Karpas-422 (cell line): Measurements from ENCODE around the gene TP73. TPM values are rescaled to one million over a fixed set of nuclear protein-coding genes. Genes with fewer than 3 reads are reported as not detected.

Experiments
- DNase-seq: peaks from one replicate; pipeline ENCODE4 v3.0.0-alpha.2; 2015
- H2AFZ ChIP-seq: fragments of 200-600 bp; sonication (generic); 2 replicates; pipeline ENCODE4 v1.6.1; 2014; ENCODE audit warnings: antibody characterized with exemption, low read length, mixed read lengths
- H3K27ac ChIP-seq: fragments of 200-600 bp; sonication (generic); 2 replicates; pipeline ENCODE4 v1.5.1; 2014; ENCODE audit warnings: mild to moderate bottlenecking, low read length, moderate library complexity
- H3K27me3 ChIP-seq: fragments of 200-600 bp; sonication (generic); 2 replicates; pipeline ENCODE4 v1.6.1; 2014; ENCODE audit warnings: low read length, mixed read lengths
- H3K36me3 ChIP-seq: fragments of 200-600 bp; sonication (generic); 2 replicates; pipeline ENCODE4 v1.6.1; 2014; ENCODE audit warnings: low read length, mixed read lengths; ENCODE audit not compliant: insufficient read depth
- H3K4me1 ChIP-seq: fragments of 200-600 bp; sonication (generic); 2 replicates; pipeline ENCODE4 v1.6.1; 2014; ENCODE audit warnings: mild to moderate bottlenecking, low read length, mixed read lengths
- H3K4me2 ChIP-seq: fragments of 200-600 bp; sonication (generic); 2 replicates; pipeline ENCODE4 v1.6.1; 2014; ENCODE audit warnings: low read length, low read depth, mild to moderate bottlenecking; ENCODE audit not compliant: poor library complexity, severe bottlenecking
- H3K4me3 ChIP-seq: fragments of 200-600 bp; sonication (generic); 2 replicates; pipeline ENCODE4 v1.5.1; 2014; ENCODE audit warnings: mild to moderate bottlenecking, antibody characterized with exemption, low read length, mixed read lengths
- H3K79me2 ChIP-seq: fragments of 200-600 bp; sonication (generic); 2 replicates; pipeline ENCODE4 v1.6.1; 2014; ENCODE audit warnings: mild to moderate bottlenecking, low read length, mixed read lengths
- H3K9ac ChIP-seq: fragments of 200-600 bp; sonication (generic); 2 replicates; pipeline ENCODE4 v1.6.0; 2014; ENCODE audit warnings: low read length
- H3K9me2 ChIP-seq: fragments of 200-600 bp; sonication (generic), shearing (Covaris generic); replicated peaks from 2 replicates; pipeline ENCODE4 v1.6.0; 2014; ENCODE audit warnings: mild to moderate bottlenecking, low read length, moderate library complexity; ENCODE audit not compliant: insufficient read depth
- H3K9me3 ChIP-seq: fragments of 300-700, 200-600 bp; sonication (generic); 2 replicates; pipeline ENCODE4 v1.6.1; 2014; ENCODE audit warnings: low read length, mixed read lengths
- H4K20me1 ChIP-seq: fragments of 200-600 bp; sonication (generic); 2 replicates; pipeline ENCODE4 v1.6.1; 2014; ENCODE audit warnings: mild to moderate bottlenecking, antibody characterized with exemption, low read length, low read depth; ENCODE audit not compliant: insufficient read depth
- total RNA-seq: library from RNA; depleted of rRNA; stranded (reverse); fragments of >200 nt; shearing (Covaris generic); gene quantifications from 2 replicates; pipeline ENCODE4 v1.2.3, GENCODE V29; 2014; ENCODE audit warnings: low replicate concordance

TP73 gene
- total RNA-seq, 1 experiment from 2014 or later = 0.52 TPM

- Histone ChIP-seq H3K9ac (no peak overlapping the region), H3K9me2 (no peaks in the 10 kb centered on the region), H3K4me1 (no peaks in the 10 kb centered on the region), H3K27me3 (no peaks in the 10 kb centered on the region), H3K4me3 (no peak overlapping the region), H4K20me1 (no peaks in the 10 kb centered on the region), H3K9me3 (no peaks in the 10 kb centered on the region), H3K36me3 (no peaks in the 10 kb centered on the region), H2AFZ (no peak overlapping the region), H3K4me2 (no peak overlapping the region), H3K79me2 (no peaks in the 10 kb centered on the region), H3K27ac (no peak overlapping the region)
- DNase-seq = no peak
Observed at GRCh38 chr1:3735027-3735681, 82.8 kb downstream of the TP73 start.

DNA sequence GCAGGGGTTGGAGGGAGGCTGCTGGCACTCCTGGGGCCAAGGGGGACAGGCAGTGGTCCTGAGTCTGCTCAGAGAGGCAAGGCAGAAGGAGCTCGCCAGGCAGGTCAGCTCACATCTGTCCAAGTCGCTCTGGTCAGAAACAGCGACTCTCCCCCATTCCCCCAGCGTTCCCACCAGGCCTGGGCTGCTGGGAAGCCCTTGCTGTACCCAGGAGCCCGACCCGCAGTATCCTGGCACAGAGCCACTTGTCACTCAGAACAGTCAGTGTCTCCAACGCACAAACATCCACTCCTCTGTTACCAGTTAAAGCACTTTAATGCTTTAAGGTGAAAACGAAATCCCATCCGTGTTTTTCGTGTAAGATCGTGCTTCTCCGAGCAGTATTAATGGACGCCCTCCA is 83.4 kb downstream of the TP73 start:
- no peaks in the 10 kb centered on the region for H3K79me2 ChIP-seq
- H3K9ac ChIP-seq = no peak overlapping the region
- no peaks in the 10 kb centered on the region for H3K9me3 ChIP-seq
- H3K27ac ChIP-seq = no peak overlapping the region
- no peak overlapping the region for H2AFZ ChIP-seq
- no peaks in the 10 kb centered on the region for H3K4me1 ChIP-seq
- no peaks in the 10 kb centered on the region for H3K27me3 ChIP-seq
- H3K4me2 ChIP-seq = no peak overlapping the region
- H4K20me1 ChIP-seq = no peaks in the 10 kb centered on the region
- H3K4me3 ChIP-seq = no peak overlapping the region
- no peaks in the 10 kb centered on the region for H3K9me2 ChIP-seq
- H3K36me3 ChIP-seq = no peaks in the 10 kb centered on the region
- DNase-seq = no peak

DNA sequence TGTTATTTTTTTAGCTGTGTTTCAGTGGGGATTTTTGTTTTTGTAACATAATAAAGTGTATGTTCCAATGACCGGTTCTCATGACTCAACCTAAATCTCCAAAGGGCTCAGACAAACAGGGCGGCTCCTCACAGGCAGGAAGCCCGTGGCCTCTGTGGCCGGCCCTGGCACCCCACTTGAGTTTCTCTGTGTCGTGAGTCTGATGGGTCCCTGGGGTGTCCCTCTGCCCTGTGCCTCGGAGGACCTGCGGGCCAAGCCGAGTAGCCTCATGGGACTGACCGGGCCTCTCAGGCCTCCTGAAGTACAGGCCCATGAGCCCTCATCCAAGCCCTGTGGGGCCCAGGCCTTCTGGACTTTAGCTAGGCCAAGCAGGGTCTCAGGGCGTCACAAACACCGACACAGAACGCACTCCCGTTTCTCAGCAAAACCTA is 83.8 kb downstream of the TP73 start:
- Histone ChIP-seq H4K20me1 (no peaks in the 10 kb centered on the region), H3K4me1 (no peaks in the 10 kb centered on the region), H3K27ac (no peak overlapping the region), H3K9me3 (no peaks in the 10 kb centered on the region), H3K79me2 (no peaks in the 10 kb centered on the region), H3K36me3 (no peaks in the 10 kb centered on the region), H3K9me2 (no peaks in the 10 kb centered on the region), H3K9ac (no peak overlapping the region), H3K4me2 (no peak overlapping the region), H3K4me3 (no peak overlapping the region), H3K27me3 (no peaks in the 10 kb centered on the region), H2AFZ (no peak overlapping the region)
- DNase-seq = no peak

DNA sequence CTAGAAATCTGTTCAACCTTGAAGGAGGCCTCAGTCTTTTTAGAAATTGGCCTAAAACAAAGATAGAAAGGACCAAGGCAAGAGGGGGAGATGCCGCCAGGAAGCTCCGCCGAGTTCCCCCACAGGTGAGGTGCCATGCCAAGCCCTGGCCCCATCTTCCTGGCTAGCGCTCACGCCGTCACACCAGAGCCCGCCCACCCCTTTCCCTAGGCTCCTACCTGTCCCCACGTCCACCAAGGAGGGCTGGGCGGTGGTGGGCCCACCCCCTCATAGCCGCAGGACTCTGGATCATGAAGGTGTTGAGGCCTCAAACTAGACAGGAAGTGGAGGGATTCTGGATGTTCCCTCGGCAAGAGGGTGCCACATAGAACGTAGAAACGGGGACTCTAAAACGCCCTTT is 84.4 kb downstream of the TP73 start:
- H3K36me3 ChIP-seq = no peaks in the 10 kb centered on the region

DNA sequence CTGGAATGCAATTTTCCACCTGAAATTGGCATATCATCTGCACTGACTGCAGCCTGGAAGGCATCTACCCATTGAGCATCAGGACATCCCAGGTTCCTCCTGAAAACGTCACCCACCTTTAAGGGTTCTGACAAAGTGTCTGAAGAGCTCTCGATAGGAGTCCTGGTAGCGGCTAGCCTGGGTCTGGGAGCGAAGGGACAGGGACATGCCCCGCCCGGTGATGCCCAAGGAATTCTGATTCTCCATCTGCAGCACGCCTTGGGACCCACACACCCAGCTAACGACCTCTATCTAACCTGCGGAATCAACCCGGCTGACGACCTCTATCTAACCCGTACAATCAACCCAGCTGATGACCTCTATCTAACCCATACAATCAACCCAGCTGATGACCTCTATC is 86.6 kb downstream of the TP73 start:
- no peak overlapping the region for H3K4me2 ChIP-seq
- no peaks in the 10 kb centered on the region for H3K27me3 ChIP-seq
- H3K4me3 ChIP-seq = no peak overlapping the region
- H3K9me2 ChIP-seq = no peaks in the 10 kb centered on the region
- H4K20me1 ChIP-seq = no peaks in the 10 kb centered on the region
- H3K9ac ChIP-seq = no peak overlapping the region
- no peak for DNase-seq
- no peaks in the 10 kb centered on the region for H3K36me3 ChIP-seq
- no peaks in the 10 kb centered on the region for H3K9me3 ChIP-seq
- H3K79me2 ChIP-seq = no peaks in the 10 kb centered on the region
- H3K27ac ChIP-seq = no peak overlapping the region
- H2AFZ ChIP-seq = no peak overlapping the region
- no peaks in the 10 kb centered on the region for H3K4me1 ChIP-seq

More for the DNA sequence above, 84.4 kb downstream of the TP73 start:
- Histone ChIP-seq H4K20me1 (no peaks in the 10 kb centered on the region), H3K9me2 (no peaks in the 10 kb centered on the region), H2AFZ (no peak overlapping the region), H3K4me1 (no peaks in the 10 kb centered on the region), H3K27me3 (no peaks in the 10 kb centered on the region), H3K27ac (no peak overlapping the region), H3K4me3 (no peak overlapping the region), H3K9ac (no peak overlapping the region), H3K79me2 (no peaks in the 10 kb centered on the region), H3K4me2 (no peak overlapping the region), H3K9me3 (no peaks in the 10 kb centered on the region)
- DNase-seq = no peak

DNA sequence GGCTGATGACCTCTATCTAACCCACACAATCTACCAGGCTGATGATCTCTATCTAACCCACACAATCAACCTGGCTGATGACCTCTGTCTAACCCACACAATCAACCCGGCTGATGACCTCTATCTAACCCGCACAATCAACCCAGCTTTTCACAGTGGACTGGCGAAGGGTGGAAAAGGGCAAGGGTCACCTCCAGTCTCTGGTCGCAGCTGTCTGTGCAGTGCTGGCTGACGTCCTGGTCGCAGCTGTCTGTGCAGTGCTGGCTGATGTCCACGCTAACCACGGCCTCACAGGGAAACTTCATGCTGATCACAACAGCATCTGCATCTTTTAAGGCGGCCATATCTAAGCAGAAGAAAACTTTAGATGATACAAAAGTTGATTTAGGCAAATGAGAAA is 87.7 kb downstream of the TP73 start:
- Histone ChIP-seq H3K79me2 (no peaks in the 10 kb centered on the region), H3K36me3 (no peaks in the 10 kb centered on the region), H3K4me2 (no peak overlapping the region), H3K4me1 (no peaks in the 10 kb centered on the region), H2AFZ (no peak overlapping the region), H3K4me3 (no peak overlapping the region), H3K9me2 (no peaks in the 10 kb centered on the region), H3K27me3 (no peaks in the 10 kb centered on the region), H3K9me3 (no peaks in the 10 kb centered on the region), H3K9ac (no peak overlapping the region), H4K20me1 (no peaks in the 10 kb centered on the region), H3K27ac (no peak overlapping the region)
- no peak for DNase-seq

DNA sequence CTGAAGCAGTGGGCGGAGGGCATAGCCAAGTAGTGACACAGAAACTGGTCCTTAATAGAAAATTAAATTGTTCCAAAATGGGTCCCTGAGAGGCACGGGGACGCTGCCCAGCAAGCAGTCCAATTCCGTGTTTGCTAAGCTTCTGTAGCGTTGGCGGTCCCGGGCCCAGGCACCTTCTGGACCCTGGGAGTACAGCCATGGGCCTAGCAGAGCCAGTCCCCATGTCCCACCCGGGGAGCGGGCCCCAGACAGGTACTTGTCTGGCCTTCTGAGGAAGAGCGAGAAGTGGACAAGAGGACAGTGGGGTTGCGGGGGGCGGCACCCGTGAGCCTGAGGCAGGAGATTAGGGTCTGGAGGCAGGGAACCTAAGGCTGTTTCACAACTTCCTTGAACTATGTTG is 88.4 kb downstream of the TP73 start:
- H3K4me2 ChIP-seq = no peak overlapping the region
- H3K27ac ChIP-seq = no peak overlapping the region
- DNase-seq = no peak
- no peaks in the 10 kb centered on the region for H3K4me1 ChIP-seq
- H3K9me3 ChIP-seq = no peaks in the 10 kb centered on the region
- H3K36me3 ChIP-seq = no peaks in the 10 kb centered on the region
- H2AFZ ChIP-seq = no peak overlapping the region
- H4K20me1 ChIP-seq = no peaks in the 10 kb centered on the region
- no peaks in the 10 kb centered on the region for H3K27me3 ChIP-seq
- no peaks in the 10 kb centered on the region for H3K79me2 ChIP-seq
- no peak overlapping the region for H3K4me3 ChIP-seq
- no peaks in the 10 kb centered on the region for H3K9me2 ChIP-seq
- H3K9ac ChIP-seq = no peak overlapping the region

- H3K9me2 ChIP-seq = no peaks in the 10 kb centered on the region
- DNase-seq = no peak
- H4K20me1 ChIP-seq = no peaks in the 10 kb centered on the region
- no peaks in the 10 kb centered on the region for H3K4me1 ChIP-seq
- H3K27ac ChIP-seq = no peak overlapping the region
- H3K79me2 ChIP-seq = no peaks in the 10 kb centered on the region
- H3K36me3 ChIP-seq = no peaks in the 10 kb centered on the region
- H3K4me2 ChIP-seq = no peak overlapping the region
- no peak overlapping the region for H3K4me3 ChIP-seq
- H3K9me3 ChIP-seq = no peaks in the 10 kb centered on the region
- no peaks in the 10 kb centered on the region for H3K27me3 ChIP-seq
- no peak overlapping the region for H2AFZ ChIP-seq
- H3K9ac ChIP-seq = no peak overlapping the region
Observed at GRCh38 chr1:3741566-3742438, 89.5 kb downstream of the TP73 start.
